ENCODE data around the gene ALDH3B2. TPM values are rescaled to one million over a fixed set of nuclear protein-coding genes. Genes with fewer than 3 reads are reported as not detected.
"Not testable (repeated sequence)": the region's sequence is repeated elsewhere in the genome, so short reads cannot be mapped to it uniquely, and the experiment has no call there.

The ALDH3B2 gene
- total and polyA plus RNA-seq, 4 donors = 0.05 TPM; not detected in 3

DNA sequence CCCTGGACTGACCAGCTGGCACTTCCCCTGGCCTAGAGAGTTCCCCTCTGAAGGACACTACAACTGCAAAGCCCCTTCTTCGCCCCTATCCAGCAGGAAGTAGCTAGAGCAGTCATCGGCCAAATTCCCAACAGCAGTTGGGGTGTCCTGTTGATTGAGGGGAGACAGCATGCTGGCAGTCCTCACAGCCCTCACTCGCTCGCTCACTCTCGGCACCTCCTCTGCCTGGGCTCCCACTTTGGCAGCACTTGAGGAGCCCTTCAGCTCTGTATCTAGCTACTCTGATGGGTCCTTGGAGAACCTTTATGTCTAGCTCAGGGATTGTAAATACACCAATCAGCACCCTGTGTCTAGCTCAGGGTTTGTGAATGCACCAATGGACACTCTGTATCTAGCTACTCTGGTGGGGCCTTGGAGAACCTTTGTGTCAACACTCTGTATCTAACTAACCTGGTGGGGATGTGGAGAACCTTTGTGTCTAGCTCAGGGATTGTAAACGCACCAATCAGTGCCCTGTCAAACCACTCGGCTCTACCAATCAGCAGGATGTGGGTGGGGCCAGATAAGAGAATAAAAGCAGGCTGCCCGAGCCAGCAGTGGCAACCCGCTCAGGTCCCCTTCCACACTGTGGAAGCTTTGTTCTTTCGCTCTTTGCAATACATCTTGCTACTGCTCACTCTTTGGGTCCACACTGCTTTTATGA is 48.1 kb downstream of the ALDH3B2 start:
- H3K27me3 ChIP-seq (ENCODE audit: control insufficient read depth in 1 of 2, insufficient read depth in 2 of 2, low read length in 1 of 2); intact Hi-C loops (cut with DNase I); H3K27ac ChIP-seq (ENCODE audit: low read depth in 1 of 2, low read length in 2 of 2); H3K4me3 ChIP-seq (ENCODE audit: low read length in 2 of 2); DNase-seq; ATAC-seq (ENCODE audit: low FRiP score); H3K9me3 ChIP-seq (ENCODE audit: control insufficient read depth, low read length); H3K36me3 ChIP-seq (ENCODE audit: control insufficient read depth in 1 of 2, insufficient read depth in 2 of 2, low read length in 1 of 2); H3K4me1 ChIP-seq (ENCODE audit: control insufficient read depth in 1 of 2, insufficient read depth in 2 of 2, low read length in 2 of 2): not testable (repeated sequence)
- WGBS, 2 donors = 87 to 89% methylated on average over 10 of the region's 10 CpGs

DNA sequence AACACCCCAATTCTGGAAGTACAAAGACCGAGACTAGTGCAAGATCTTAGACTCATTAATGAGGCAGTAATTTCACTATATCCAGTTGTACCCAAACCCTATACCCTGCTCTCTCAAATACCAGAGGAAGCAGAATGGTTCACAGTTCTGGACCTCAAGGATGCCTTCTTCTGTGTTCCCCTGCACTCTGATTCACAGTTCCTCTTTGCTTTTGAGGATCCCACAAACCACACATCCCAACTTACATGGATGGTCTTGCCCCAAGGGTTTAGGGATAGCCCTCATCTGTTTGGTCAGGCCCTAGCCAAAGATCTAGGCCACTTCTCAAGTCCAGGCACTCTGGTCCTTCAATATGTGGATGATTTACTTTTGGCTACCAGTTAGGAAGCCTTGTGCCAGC is 50.6 kb downstream of the ALDH3B2 start:
- ATAC-seq (ENCODE audit: low FRiP score); intact Hi-C loops (cut with DNase I); H3K27ac ChIP-seq (ENCODE audit: low read depth in 1 of 2, low read length in 2 of 2): not testable (repeated sequence)

DNA sequence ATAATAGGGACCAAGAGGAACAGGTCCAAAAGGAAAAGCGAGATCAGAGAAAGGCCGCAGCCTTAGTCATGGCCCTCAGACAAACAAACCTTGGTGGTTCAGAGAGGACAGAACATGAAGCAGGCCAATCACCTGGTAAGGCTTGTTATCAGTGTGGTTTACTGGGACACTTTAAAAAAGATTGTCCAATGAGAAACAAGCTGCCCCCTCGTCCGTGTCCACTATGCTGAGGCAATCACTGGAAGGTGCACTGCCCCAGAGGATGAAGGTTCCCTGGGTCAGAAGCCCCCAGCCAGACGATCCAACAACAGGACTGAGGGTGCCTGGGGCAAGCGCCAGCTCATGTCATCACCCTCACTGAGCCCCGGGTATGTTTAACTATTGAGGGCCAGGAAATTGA is 51.5 kb downstream of the ALDH3B2 start:
- DNase-seq; ATAC-seq (ENCODE audit: low FRiP score); H3K9me3 ChIP-seq (ENCODE audit: control insufficient read depth, low read length); H3K27me3 ChIP-seq (ENCODE audit: control insufficient read depth in 1 of 2, insufficient read depth in 2 of 2, low read length in 1 of 2); H3K4me3 ChIP-seq (ENCODE audit: low read length in 2 of 2); H3K27ac ChIP-seq (ENCODE audit: low read depth in 1 of 2, low read length in 2 of 2); intact Hi-C loops (cut with DNase I); H3K36me3 ChIP-seq (ENCODE audit: control insufficient read depth in 1 of 2, insufficient read depth in 2 of 2, low read length in 1 of 2); H3K4me1 ChIP-seq (ENCODE audit: control insufficient read depth in 1 of 2, insufficient read depth in 2 of 2, low read length in 2 of 2): not testable (repeated sequence)
- WGBS, 2 donors = 56 to 63% methylated on average over 7 of the region's 7 CpGs

More for the DNA sequence above, 50.6 kb downstream of the ALDH3B2 start:
- not testable (repeated sequence) for H3K4me3 ChIP-seq (ENCODE audit: low read length in 2 of 2); H3K9me3 ChIP-seq (ENCODE audit: control insufficient read depth, low read length); DNase-seq; H3K27me3 ChIP-seq (ENCODE audit: control insufficient read depth in 1 of 2, insufficient read depth in 2 of 2, low read length in 1 of 2); H3K36me3 ChIP-seq (ENCODE audit: control insufficient read depth in 1 of 2, insufficient read depth in 2 of 2, low read length in 1 of 2); H3K4me1 ChIP-seq (ENCODE audit: control insufficient read depth in 1 of 2, insufficient read depth in 2 of 2, low read length in 2 of 2)
- 98 to 100% methylated on average over 1 of the region's 1 CpG for WGBS, 2 donors

DNA sequence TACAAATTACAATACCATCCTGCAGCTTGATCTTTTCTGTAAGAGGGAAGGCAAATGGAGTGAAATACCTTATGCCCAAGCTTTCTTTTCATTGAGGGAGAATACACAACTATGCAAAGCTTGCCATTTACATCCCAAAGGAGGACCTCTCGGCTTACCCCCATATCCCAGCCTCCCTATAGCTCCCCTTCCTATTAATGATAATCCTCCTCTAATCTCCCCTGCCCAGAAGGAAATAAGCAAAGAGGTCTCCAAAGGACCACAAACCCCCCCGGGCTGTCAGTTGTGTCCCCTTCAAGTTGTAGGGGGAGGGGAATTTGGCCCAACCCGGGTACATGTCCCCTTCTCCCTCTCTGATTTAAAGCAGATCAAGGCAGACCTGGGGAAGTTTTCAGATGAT is 52.5 kb downstream of the ALDH3B2 start:
- H3K27me3 ChIP-seq (ENCODE audit: control insufficient read depth in 1 of 2, insufficient read depth in 2 of 2, low read length in 1 of 2); H3K27ac ChIP-seq (ENCODE audit: low read depth in 1 of 2, low read length in 2 of 2); H3K9me3 ChIP-seq (ENCODE audit: control insufficient read depth, low read length); H3K36me3 ChIP-seq (ENCODE audit: control insufficient read depth in 1 of 2, insufficient read depth in 2 of 2, low read length in 1 of 2); intact Hi-C loops (cut with DNase I); H3K4me3 ChIP-seq (ENCODE audit: low read length in 2 of 2); DNase-seq; H3K4me1 ChIP-seq (ENCODE audit: control insufficient read depth in 1 of 2, insufficient read depth in 2 of 2, low read length in 2 of 2); ATAC-seq (ENCODE audit: low FRiP score): not testable (repeated sequence)
- WGBS, 2 donors = 44 to 66% methylated on average over 3 of the region's 3 CpGs

DNA sequence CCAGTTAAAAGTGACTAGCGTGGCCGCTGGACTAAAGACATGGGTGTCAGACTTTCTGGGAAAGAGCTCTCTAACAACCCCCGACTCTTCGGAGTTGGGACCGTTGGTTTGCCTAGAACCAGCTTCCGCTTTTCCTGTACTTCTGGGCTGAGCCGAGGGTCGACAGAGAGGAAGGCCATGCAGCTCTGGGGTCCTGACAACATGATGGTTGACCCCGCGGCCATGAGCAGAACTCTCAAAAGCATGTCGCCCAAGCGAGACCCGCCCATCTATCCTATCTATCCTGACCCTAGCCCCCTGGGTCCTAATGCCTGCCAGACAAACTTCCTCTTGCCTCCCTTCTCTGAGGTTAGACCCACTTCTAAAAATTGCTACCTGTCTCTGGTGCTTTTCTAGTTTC is 53.8 kb downstream of the ALDH3B2 start:
- H3K4me3 ChIP-seq (ENCODE audit: low read length in 2 of 2); ATAC-seq (ENCODE audit: low FRiP score); DNase-seq; H3K9me3 ChIP-seq (ENCODE audit: control insufficient read depth, low read length); intact Hi-C loops (cut with DNase I); H3K27ac ChIP-seq (ENCODE audit: low read depth in 1 of 2, low read length in 2 of 2); H3K27me3 ChIP-seq (ENCODE audit: control insufficient read depth in 1 of 2, insufficient read depth in 2 of 2, low read length in 1 of 2); H3K36me3 ChIP-seq (ENCODE audit: control insufficient read depth in 1 of 2, insufficient read depth in 2 of 2, low read length in 1 of 2); H3K4me1 ChIP-seq (ENCODE audit: control insufficient read depth in 1 of 2, insufficient read depth in 2 of 2, low read length in 2 of 2): not testable (repeated sequence)
- 89 to 92% methylated on average over 13 of the region's 13 CpGs for WGBS, 2 donors

DNA sequence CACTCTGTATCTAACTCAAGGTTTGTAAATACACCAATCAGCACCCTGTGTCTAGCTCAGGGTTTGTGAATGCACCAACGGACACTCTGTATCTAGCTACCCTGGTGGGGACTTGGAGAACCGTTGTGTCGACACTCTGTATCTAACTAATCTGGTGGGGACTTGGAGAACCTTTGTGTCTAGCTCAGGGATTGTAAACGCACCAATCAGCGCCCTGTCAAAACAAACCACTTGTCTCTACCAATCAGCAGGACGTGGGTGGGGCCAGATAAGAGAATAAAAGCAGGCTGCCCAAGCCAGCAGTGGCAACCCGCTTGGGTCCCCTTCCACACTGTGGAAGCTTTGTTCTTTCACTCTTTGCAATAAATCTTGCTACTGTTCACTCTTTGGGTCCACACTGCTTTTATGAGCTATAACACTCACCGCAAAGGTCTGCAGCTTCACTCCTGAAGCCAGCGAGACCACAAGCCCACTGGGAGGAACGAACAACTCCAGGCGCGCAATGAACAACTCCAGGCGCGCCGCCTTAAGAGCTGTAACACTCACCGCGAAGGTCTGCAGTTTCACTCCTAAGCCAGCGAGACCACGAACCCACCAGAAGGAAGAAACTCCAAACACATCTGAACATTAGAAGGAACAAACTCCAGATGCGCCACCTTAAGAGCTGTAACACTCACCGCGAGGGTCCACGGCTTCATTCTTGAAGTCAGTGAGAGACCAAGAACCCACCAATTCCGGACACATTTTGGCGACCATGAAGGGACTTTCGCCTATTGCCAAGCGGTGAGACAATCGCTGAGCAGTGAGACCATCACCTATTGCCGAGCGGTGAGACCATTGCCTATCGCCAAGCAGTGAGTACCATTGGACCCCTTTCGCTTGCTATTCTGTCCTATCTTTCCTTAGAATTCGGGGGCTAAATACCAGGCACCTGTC is 54.5 kb downstream of the ALDH3B2 start:
- ATAC-seq (ENCODE audit: low FRiP score); H3K4me1 ChIP-seq (ENCODE audit: control insufficient read depth in 1 of 2, insufficient read depth in 2 of 2, low read length in 2 of 2); H3K27me3 ChIP-seq (ENCODE audit: control insufficient read depth in 1 of 2, insufficient read depth in 2 of 2, low read length in 1 of 2); H3K4me3 ChIP-seq (ENCODE audit: low read length in 2 of 2); H3K27ac ChIP-seq (ENCODE audit: low read depth in 1 of 2, low read length in 2 of 2); H3K36me3 ChIP-seq (ENCODE audit: control insufficient read depth in 1 of 2, insufficient read depth in 2 of 2, low read length in 1 of 2); DNase-seq; H3K9me3 ChIP-seq (ENCODE audit: control insufficient read depth, low read length); intact Hi-C loops (cut with DNase I): not testable (repeated sequence)
- WGBS, 2 donors = 91 to 93% methylated on average over 33 of the region's 33 CpGs

DNA sequence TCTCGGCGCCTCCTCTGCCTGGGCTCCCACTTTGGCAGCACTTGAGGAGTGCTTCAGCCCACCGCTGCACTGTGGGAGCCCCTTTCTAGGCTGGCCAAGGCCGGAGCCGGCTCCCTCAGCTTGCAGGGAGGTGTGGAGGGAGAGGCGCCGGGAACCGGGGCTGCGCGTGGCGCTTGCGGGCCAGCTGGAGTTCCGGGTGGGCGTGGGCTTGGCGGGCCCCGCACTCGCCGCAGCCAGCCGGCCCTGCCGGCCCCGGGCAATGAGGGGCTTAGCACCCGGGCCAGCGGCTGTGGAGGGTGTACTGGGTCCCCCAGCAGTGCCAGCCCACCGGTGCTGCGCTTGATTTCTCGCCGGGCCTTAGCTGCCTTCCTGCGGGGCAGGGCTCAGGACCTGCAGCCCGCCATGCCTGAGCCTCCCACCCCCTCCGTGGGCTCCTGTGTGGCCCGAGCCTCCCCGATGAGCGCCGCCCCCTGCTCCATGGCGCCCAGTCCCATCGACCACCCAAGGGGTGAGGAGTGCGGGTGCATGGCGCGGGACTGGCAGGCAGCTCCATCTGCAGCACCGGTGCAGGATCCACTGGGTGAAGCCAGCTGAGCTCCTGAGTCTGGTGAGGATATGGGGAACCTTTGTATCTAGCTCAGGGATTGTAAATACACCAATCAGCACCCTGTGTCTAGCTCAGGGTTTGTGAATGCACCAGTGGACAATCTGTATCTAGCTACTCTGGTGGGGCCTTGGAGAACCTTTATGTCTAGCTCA is 55.3 kb downstream of the ALDH3B2 start:
- H3K27me3 ChIP-seq (ENCODE audit: control insufficient read depth in 1 of 2, insufficient read depth in 2 of 2, low read length in 1 of 2); intact Hi-C loops (cut with DNase I); H3K36me3 ChIP-seq (ENCODE audit: control insufficient read depth in 1 of 2, insufficient read depth in 2 of 2, low read length in 1 of 2); H3K4me3 ChIP-seq (ENCODE audit: low read length in 2 of 2); ATAC-seq (ENCODE audit: low FRiP score); H3K4me1 ChIP-seq (ENCODE audit: control insufficient read depth in 1 of 2, insufficient read depth in 2 of 2, low read length in 2 of 2); H3K27ac ChIP-seq (ENCODE audit: low read depth in 1 of 2, low read length in 2 of 2); H3K9me3 ChIP-seq (ENCODE audit: control insufficient read depth, low read length): not testable (repeated sequence)
- peak in 1 of 2 donors; percentile 67 for DNase-seq
- 93 to 94% methylated on average over 34 to 40 of the region's 40 CpGs for whole genome bisulfite sequencing, 2 donors

DNA sequence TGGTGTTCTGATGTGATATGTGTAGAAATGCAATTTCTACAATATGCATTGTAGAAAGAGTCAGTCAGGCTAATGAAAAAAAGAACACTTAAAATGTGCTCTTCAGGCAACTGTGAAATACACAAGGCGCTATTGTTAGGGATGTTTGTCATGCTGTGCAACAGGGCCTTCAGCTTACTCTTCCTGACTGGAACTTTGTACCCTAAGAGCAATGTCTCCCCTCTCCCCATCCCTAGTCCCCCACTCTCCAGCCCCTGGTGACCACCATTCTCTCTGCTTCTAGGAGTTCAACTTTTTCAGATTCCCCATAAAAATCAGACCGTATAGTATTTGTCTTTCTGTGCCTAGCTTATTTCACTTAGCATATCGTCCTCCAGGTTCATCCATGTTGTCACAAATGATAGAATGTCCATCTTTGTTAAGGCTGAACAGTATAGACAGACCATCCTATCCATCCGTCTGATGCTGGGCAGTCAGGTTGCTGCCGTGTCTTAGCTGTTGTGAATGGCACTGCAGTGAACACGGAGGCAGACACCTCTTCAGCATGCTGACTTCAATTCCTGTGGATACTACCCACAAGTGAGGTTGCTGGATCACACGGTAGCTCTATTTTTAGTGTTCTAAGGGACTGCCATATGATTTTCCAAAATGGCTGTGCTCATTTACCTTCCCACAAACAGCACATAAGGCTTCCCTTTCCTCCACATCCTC is 57.0 kb downstream of the ALDH3B2 start:
- Histone ChIP-seq H3K4me3 (ENCODE audit: low read length in 2 of 2) (no peak overlapping the region), H3K36me3 (ENCODE audit: control insufficient read depth in 1 of 2, insufficient read depth in 2 of 2, low read length in 1 of 2) (no peaks in the 10 kb centered on the region), H3K4me1 (ENCODE audit: control insufficient read depth in 1 of 2, insufficient read depth in 2 of 2, low read length in 2 of 2) (no peaks in the 10 kb centered on the region), H3K27ac (ENCODE audit: low read depth in 1 of 2, low read length in 2 of 2) (no peak overlapping the region), H3K9me3 (ENCODE audit: control insufficient read depth, low read length) (no peaks in the 10 kb centered on the region), H3K27me3 (ENCODE audit: control insufficient read depth in 1 of 2, insufficient read depth in 2 of 2, low read length in 1 of 2) (no peaks in the 10 kb centered on the region)
- no peak for ATAC-seq (ENCODE audit: low FRiP score)
- intact Hi-C loops (cut with DNase I) = no loop called here
- 69 to 74% methylated on average over 7 of the region's 7 CpGs for WGBS, 2 donors
- no peak for DNase-seq

Measured in aorta (tissue), 5 donors.